ENCODE data around the gene MRPS27.

GRCh38 chr5:72307968-72308852 is 11.8 kb downstream of the MRPS27 start:
- TF ChIP-seq CTCF (IDR thresholded peaks at IDR 0.05; ENCODE audit: low read depth, low read length), result peak; percentile 76
- TF ChIP-seq MAX (IDR thresholded peaks at IDR 0.05; ENCODE audit: low read depth, low read length), result peak; percentile 81
- TF ChIP-seq MYC (IDR thresholded peaks at IDR 0.05; ENCODE audit: low read depth, low read length), result peak; percentile 87
- peak; percentile 91 for TF ChIP-seq POLR2A (IDR thresholded peaks at IDR 0.05; ENCODE audit: extremely low read depth, insufficient read length)
